ENCODE measurements around the gene ENKUR.
"Not testable (repeated sequence)": the region's sequence is repeated elsewhere in the genome, so short reads cannot be mapped to it uniquely, and the experiment has no call there.

Gene ENKUR

GRCh38 chr10:24961582-24961981 is 54.4 kb downstream of the ENKUR start:
- Histone ChIP-seq H3K27ac (ENCODE audit: low read depth, low read length) (no peak overlapping the region), H3K4me3 (ENCODE audit: low read depth, low read length) (no peak overlapping the region), H3K36me3 (ENCODE audit: insufficient read depth, low read length) (no peaks in the 10 kb centered on the region), H3K27me3 (ENCODE audit: insufficient read depth, low read length) (no peaks in the 10 kb centered on the region), H3K4me1 (ENCODE audit: control insufficient read depth, insufficient read depth, low read length, unreplicated experiment) (peaks cover 34% of the 10 kb centered on the region), H3K79me2 (ENCODE audit: control insufficient read depth, insufficient read depth, low read length, unreplicated experiment) (no peaks in the 10 kb centered on the region), H2AFZ (ENCODE audit: low read length, unreplicated experiment) (no peak overlapping the region)

GRCh38 chr10:24959382-24959730 is 56.6 kb downstream of the ENKUR start:
- H3K36me3 ChIP-seq (ENCODE audit: insufficient read depth, low read length), result no peaks in the 10 kb centered on the region
- peaks cover 34% of the 10 kb centered on the region for H3K4me1 ChIP-seq (ENCODE audit: control insufficient read depth, insufficient read depth, low read length, unreplicated experiment)
- no peaks in the 10 kb centered on the region for H3K27me3 ChIP-seq (ENCODE audit: insufficient read depth, low read length)
- H3K27ac ChIP-seq (ENCODE audit: low read depth, low read length), result peak overlapping the region; percentile 99
- no peak overlapping the region for H3K4me3 ChIP-seq (ENCODE audit: low read depth, low read length)
- peak overlapping the region; percentile 47 for H2AFZ ChIP-seq (ENCODE audit: low read length, unreplicated experiment)
- H3K79me2 ChIP-seq (ENCODE audit: control insufficient read depth, insufficient read depth, low read length, unreplicated experiment), result no peaks in the 10 kb centered on the region

GRCh38 chr10:24958721-24959381 is 57.1 kb downstream of the ENKUR start:
- Histone ChIP-seq H3K79me2 (ENCODE audit: control insufficient read depth, insufficient read depth, low read length, unreplicated experiment) (peaks cover 5% of the 10 kb centered on the region), H3K4me1 (ENCODE audit: control insufficient read depth, insufficient read depth, low read length, unreplicated experiment) (peaks cover 40% of the 10 kb centered on the region), H3K36me3 (ENCODE audit: insufficient read depth, low read length) (no peaks in the 10 kb centered on the region), H2AFZ (ENCODE audit: low read length, unreplicated experiment) (peak overlapping the region; percentile 47), H3K27me3 (ENCODE audit: insufficient read depth, low read length) (no peaks in the 10 kb centered on the region), H3K27ac (ENCODE audit: low read depth, low read length) (peak overlapping the region; percentile 99), H3K4me3 (ENCODE audit: low read depth, low read length) (peak overlapping the region; percentile 49)

- no peaks in the 10 kb centered on the region for H3K27me3 ChIP-seq (ENCODE audit: insufficient read depth, low read length)
- H3K4me1 ChIP-seq (ENCODE audit: control insufficient read depth, insufficient read depth, low read length, unreplicated experiment), result peaks cover 46% of the 10 kb centered on the region
- peak overlapping the region; percentile 47 for H2AFZ ChIP-seq (ENCODE audit: low read length, unreplicated experiment)
- H3K36me3 ChIP-seq (ENCODE audit: insufficient read depth, low read length), result no peaks in the 10 kb centered on the region
- peak overlapping the region; percentile 54 for H3K4me3 ChIP-seq (ENCODE audit: low read depth, low read length)
- H3K79me2 ChIP-seq (ENCODE audit: control insufficient read depth, insufficient read depth, low read length, unreplicated experiment), result peaks cover 8% of the 10 kb centered on the region
- H3K27ac ChIP-seq (ENCODE audit: low read depth, low read length), result peak overlapping the region; percentile 99
Observed at GRCh38 chr10:24958091-24958720, 57.8 kb downstream of the ENKUR start.

- not testable (repeated sequence) for H3K79me2 ChIP-seq (ENCODE audit: control insufficient read depth, insufficient read depth, low read length, unreplicated experiment); H3K36me3 ChIP-seq (ENCODE audit: insufficient read depth, low read length); H3K27me3 ChIP-seq (ENCODE audit: insufficient read depth, low read length)
- H3K27ac ChIP-seq (ENCODE audit: low read depth, low read length), result peak overlapping the region; percentile 99
- H2AFZ ChIP-seq (ENCODE audit: low read length, unreplicated experiment), result peak overlapping the region; percentile 35
- H3K4me3 ChIP-seq (ENCODE audit: low read depth, low read length), result peak overlapping the region; percentile 54
- peaks cover 41% of the 10 kb centered on the region for H3K4me1 ChIP-seq (ENCODE audit: control insufficient read depth, insufficient read depth, low read length, unreplicated experiment)
Observed at GRCh38 chr10:24957624-24958051, 58.3 kb downstream of the ENKUR start.

- peak overlapping the region; percentile 67 for H3K27ac ChIP-seq (ENCODE audit: low read depth, low read length)
- no peaks in the 10 kb centered on the region for H3K36me3 ChIP-seq (ENCODE audit: insufficient read depth, low read length)
- peaks cover 37% of the 10 kb centered on the region for H3K4me1 ChIP-seq (ENCODE audit: control insufficient read depth, insufficient read depth, low read length, unreplicated experiment)
- peak overlapping the region; percentile 8 for H2AFZ ChIP-seq (ENCODE audit: low read length, unreplicated experiment)
- no peaks in the 10 kb centered on the region for H3K27me3 ChIP-seq (ENCODE audit: insufficient read depth, low read length)
- peak overlapping the region; percentile 78 for H3K4me3 ChIP-seq (ENCODE audit: low read depth, low read length)
- peaks cover 23% of the 10 kb centered on the region for H3K79me2 ChIP-seq (ENCODE audit: control insufficient read depth, insufficient read depth, low read length, unreplicated experiment)
Observed at GRCh38 chr10:24953675-24954074, 62.3 kb downstream of the ENKUR start.

- peak overlapping the region; percentile 67 for H3K27ac ChIP-seq (ENCODE audit: low read depth, low read length)
- H3K36me3 ChIP-seq (ENCODE audit: insufficient read depth, low read length), result no peaks in the 10 kb centered on the region
- peaks cover 34% of the 10 kb centered on the region for H3K4me1 ChIP-seq (ENCODE audit: control insufficient read depth, insufficient read depth, low read length, unreplicated experiment)
- H2AFZ ChIP-seq (ENCODE audit: low read length, unreplicated experiment), result peak overlapping the region; percentile 8
- H3K79me2 ChIP-seq (ENCODE audit: control insufficient read depth, insufficient read depth, low read length, unreplicated experiment), result peaks cover 25% of the 10 kb centered on the region
- no peaks in the 10 kb centered on the region for H3K27me3 ChIP-seq (ENCODE audit: insufficient read depth, low read length)
- H3K4me3 ChIP-seq (ENCODE audit: low read depth, low read length), result peak overlapping the region; percentile 78
Observed at GRCh38 chr10:24952707-24953645, 63.0 kb downstream of the ENKUR start.

GRCh38 chr10:24952143-24952706 is 63.7 kb downstream of the ENKUR start, which contains the start of gene PRTFDC1:
Gene PRTFDC1 (minus strand): TSS chr10:24952606. CDS start chr10:24952575, 31 bp downstream.
- Histone ChIP-seq H3K79me2 (ENCODE audit: control insufficient read depth, insufficient read depth, low read length, unreplicated experiment) (peaks cover 25% of the 10 kb centered on the region), H3K27ac (ENCODE audit: low read depth, low read length) (peak within 1 kb of the TSS; percentile 67), H3K27me3 (ENCODE audit: insufficient read depth, low read length) (no peaks in the 10 kb centered on the region), H3K36me3 (ENCODE audit: insufficient read depth, low read length) (no peaks in the 10 kb centered on the region), H3K4me3 (ENCODE audit: low read depth, low read length) (peak within 1 kb of the TSS; percentile 78), H2AFZ (ENCODE audit: low read length, unreplicated experiment) (peak within 1 kb of the TSS; percentile 36), H3K4me1 (ENCODE audit: control insufficient read depth, insufficient read depth, low read length, unreplicated experiment) (peaks cover 34% of the 10 kb centered on the region)

GRCh38 chr10:24951201-24952142 is 64.5 kb downstream of the ENKUR start:
- H3K27ac ChIP-seq (ENCODE audit: low read depth, low read length), result peak overlapping the region; percentile 67
- H3K36me3 ChIP-seq (ENCODE audit: insufficient read depth, low read length), result no peaks in the 10 kb centered on the region
- no peaks in the 10 kb centered on the region for H3K27me3 ChIP-seq (ENCODE audit: insufficient read depth, low read length)
- peak overlapping the region; percentile 36 for H2AFZ ChIP-seq (ENCODE audit: low read length, unreplicated experiment)
- peak overlapping the region; percentile 78 for H3K4me3 ChIP-seq (ENCODE audit: low read depth, low read length)
- peaks cover 29% of the 10 kb centered on the region for H3K79me2 ChIP-seq (ENCODE audit: control insufficient read depth, insufficient read depth, low read length, unreplicated experiment)
- H3K4me1 ChIP-seq (ENCODE audit: control insufficient read depth, insufficient read depth, low read length, unreplicated experiment), result peaks cover 35% of the 10 kb centered on the region
